ENCODE results near the gene BFSP2. TPM values are rescaled to one million over a fixed set of nuclear protein-coding genes. Genes with fewer than 3 reads are reported as not detected.

Gene BFSP2
- total and polyA plus RNA-seq, 2 of the 13 experiments (the other 11 are each of a cell fraction or from before 2014, with no cell fraction given), result not detected

DNA sequence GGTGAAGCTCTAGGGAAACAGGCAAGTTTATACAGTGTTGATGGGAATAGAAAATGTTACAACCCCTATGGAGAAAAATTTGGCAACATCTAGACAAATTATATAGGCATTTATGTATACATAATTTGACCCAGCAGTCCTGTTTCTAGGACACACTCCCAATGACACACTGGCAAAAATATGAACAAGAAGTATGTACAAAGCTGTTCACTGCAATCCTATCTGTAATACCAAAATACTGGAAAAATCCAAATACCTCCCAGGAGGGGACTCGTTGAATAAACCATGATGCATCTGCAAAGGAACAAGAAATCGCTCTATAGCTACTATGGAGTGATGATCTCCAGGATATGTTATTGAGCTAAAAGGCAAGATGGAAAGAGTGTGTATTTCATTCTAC is 8.5 kb downstream of the BFSP2 start:
- Histone ChIP-seq H4K20me1 (ENCODE audit: insufficient read depth, low read length) (no peaks in the 10 kb centered on the region), H3K4me1 (ENCODE audit: insufficient read depth, low read length) (no peaks in the 10 kb centered on the region), H3K4me3 (replicated peaks in 1 of 3; ENCODE audit: insufficient read depth in 1 of 3, low read depth in 2 of 3, low read length in 3 of 3) (no peak overlapping the region), H3K9me3 (ENCODE audit: low read length) (no peaks in the 10 kb centered on the region), H3K27ac (ENCODE audit: extremely low read length, insufficient read depth, low read length) (no peak overlapping the region), H3K9ac (ENCODE audit: insufficient read depth, low read depth, low read length) (no peak overlapping the region), H3K36me3 (replicated peaks in 1 of 2; ENCODE audit: control insufficient read depth in 1 of 2, insufficient read depth in 2 of 2, low read length in 2 of 2) (no peaks in the 10 kb centered on the region), H3K79me2 (ENCODE audit: insufficient read depth, low read length) (no peaks in the 10 kb centered on the region), H2AFZ (ENCODE audit: low read length) (no peak overlapping the region), H3K27me3 (ENCODE audit: control insufficient read depth in 1 of 2, insufficient read depth in 2 of 2, low read length in 2 of 2) (peaks cover 0 to 15% of the 10 kb centered on the region in 2 experiments; a peak in 3 of 5 replicates), H3K4me2 (ENCODE audit: low read depth, low read length) (no peak overlapping the region)
- no peak for TF ChIP-seq IKZF4 (CRISPR knock-in tag; IDR thresholded peaks at IDR 0.05; ENCODE audit: borderline replicate concordance, low read depth, not compliant biosample characterization)
- DNase-seq (ENCODE audit: low spot score), result no peak
- no peak for ATAC-seq
- 22% methylated on average over 2 of the region's 2 CpGs for WGBS (ENCODE audit: low lambda C conversion rate)
- CTCF ChIA-PET (ENCODE audit: low intra/inter-chr PET ratio, low total read pairs), result no interaction called here
- BruUV-seq (replicated peaks), result no TSS peak
- in situ Hi-C loops (cut with HindIII; ENCODE audit: extremely low pct_ligation_motif_present, low pct_unique_long_range_greater_than_20kb) (no loop called here), intact Hi-C loops (cut with micrococcal nuclease; ENCODE audit: unreplicated experiment) (no loop called here)
- no peak for FAIRE-seq
- POLR2A ChIA-PET, result no interaction called here

DNA sequence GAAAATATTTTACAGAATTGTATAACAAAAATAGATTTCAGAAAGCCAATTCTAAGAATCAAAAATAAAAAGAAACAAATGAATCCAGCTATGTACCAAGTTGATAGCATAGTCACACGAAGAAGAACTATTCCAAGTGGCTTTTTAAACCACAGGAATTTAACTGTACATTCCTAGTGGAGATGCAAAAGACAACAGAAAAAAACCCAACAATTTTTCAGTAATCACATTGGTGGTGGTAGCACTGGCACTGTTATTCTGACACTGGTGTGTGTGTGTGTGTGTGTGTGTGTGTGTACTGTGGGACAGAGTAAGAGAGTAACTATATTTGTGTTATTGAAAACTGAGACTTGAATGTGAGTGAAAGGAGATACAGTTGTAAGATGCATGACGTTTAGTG is 9.1 kb downstream of the BFSP2 start:
- Histone ChIP-seq H3K27me3 (ENCODE audit: control insufficient read depth in 1 of 2, insufficient read depth in 2 of 2, low read length in 2 of 2) (peaks cover 0 to 15% of the 10 kb centered on the region in 2 experiments; a peak in 3 of 5 replicates), H4K20me1 (ENCODE audit: insufficient read depth, low read length) (no peaks in the 10 kb centered on the region), H2AFZ (ENCODE audit: low read length) (no peak overlapping the region), H3K27ac (ENCODE audit: extremely low read length, insufficient read depth, low read length) (no peak overlapping the region), H3K9ac (ENCODE audit: insufficient read depth, low read depth, low read length) (no peak overlapping the region), H3K9me3 (ENCODE audit: low read length) (no peaks in the 10 kb centered on the region), H3K4me1 (ENCODE audit: insufficient read depth, low read length) (no peaks in the 10 kb centered on the region), H3K4me2 (ENCODE audit: low read depth, low read length) (no peak overlapping the region), H3K79me2 (ENCODE audit: insufficient read depth, low read length) (no peaks in the 10 kb centered on the region), H3K36me3 (replicated peaks in 1 of 2; ENCODE audit: control insufficient read depth in 1 of 2, insufficient read depth in 2 of 2, low read length in 2 of 2) (no peaks in the 10 kb centered on the region), H3K4me3 (replicated peaks in 1 of 3; ENCODE audit: insufficient read depth in 1 of 3, low read depth in 2 of 3, low read length in 3 of 3) (no peak overlapping the region)
- ATAC-seq, result no peak
- ChIA-PET CTCF (ENCODE audit: low intra/inter-chr PET ratio, low total read pairs) (no interaction called here), POLR2A (no interaction called here)
- intact Hi-C loops (cut with micrococcal nuclease; ENCODE audit: unreplicated experiment) (no loop called here), in situ Hi-C loops (cut with HindIII; ENCODE audit: extremely low pct_ligation_motif_present, low pct_unique_long_range_greater_than_20kb) (no loop called here)
- no peak for FAIRE-seq
- TF ChIP-seq, protein P1, sequence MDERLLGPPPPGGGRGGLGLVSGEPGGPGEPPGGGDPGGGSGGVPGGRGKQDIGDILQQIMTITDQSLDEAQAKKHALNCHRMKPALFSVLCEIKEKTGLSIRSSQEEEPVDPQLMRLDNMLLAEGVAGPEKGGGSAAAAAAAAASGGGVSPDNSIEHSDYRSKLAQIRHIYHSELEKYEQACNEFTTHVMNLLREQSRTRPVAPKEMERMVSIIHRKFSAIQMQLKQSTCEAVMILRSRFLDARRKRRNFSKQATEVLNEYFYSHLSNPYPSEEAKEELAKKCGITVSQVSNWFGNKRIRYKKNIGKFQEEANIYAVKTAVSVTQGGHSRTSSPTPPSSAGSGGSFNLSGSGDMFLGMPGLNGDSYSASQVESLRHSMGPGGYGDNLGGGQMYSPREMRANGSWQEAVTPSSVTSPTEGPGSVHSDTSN (CRISPR knock-in tag; IDR thresholded peaks at IDR 0.05), result no peak
- no peak for TF ChIP-seq ZNF20 (CRISPR knock-in tag; IDR thresholded peaks at IDR 0.05)
- TF ChIP-seq, protein P2, sequence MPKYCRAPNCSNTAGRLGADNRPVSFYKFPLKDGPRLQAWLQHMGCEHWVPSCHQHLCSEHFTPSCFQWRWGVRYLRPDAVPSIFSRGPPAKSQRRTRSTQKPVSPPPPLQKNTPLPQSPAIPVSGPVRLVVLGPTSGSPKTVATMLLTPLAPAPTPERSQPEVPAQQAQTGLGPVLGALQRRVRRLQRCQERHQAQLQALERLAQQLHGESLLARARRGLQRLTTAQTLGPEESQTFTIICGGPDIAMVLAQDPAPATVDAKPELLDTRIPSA (CRISPR knock-in tag; IDR thresholded peaks at IDR 0.05; ENCODE audit: borderline replicate concordance), result no peak
- no peak for TF ChIP-seq ZFP36L2 (CRISPR knock-in tag; IDR thresholded peaks at IDR 0.05)
- no peak for TF ChIP-seq ONECUT2 (CRISPR knock-in tag; IDR thresholded peaks at IDR 0.05)
- TF ChIP-seq ZBTB10 (CRISPR knock-in tag; IDR thresholded peaks at IDR 0.05; ENCODE audit: borderline replicate concordance), result no peak
- no peak for TF ChIP-seq HCFC1 (IDR thresholded peaks at IDR 0.05; ENCODE audit: low read depth, low read length)
- TF ChIP-seq E2F5 (CRISPR knock-in tag; conservative IDR thresholded peaks at IDR 0.05), result no peak
- no peak for TF ChIP-seq CENPT (CRISPR knock-in tag; IDR thresholded peaks at IDR 0.05; ENCODE audit: low read depth)
- BruUV-seq (replicated peaks), result no TSS peak
- no peak for DNase-seq (ENCODE audit: low spot score)
- WGBS (ENCODE audit: low lambda C conversion rate), result 0% methylated on average over 2 of the region's 2 CpGs
